HG03135 (cell line): Measurements from ENCODE around the gene SCYL2.
A peak's percentile ranks its signal among the peaks of the same experiment; 100 is the strongest.
"Not testable (repeated sequence)": the region's sequence is repeated elsewhere in the genome, so short reads cannot be mapped to it uniquely, and the experiment has no call there.

Experiments
- ATAC-seq: cut with Tn5 transposase; IDR thresholded peaks from one replicate; pipeline ENCODE4 v1.9.1; 2021; ENCODE audit warnings: mild to moderate bottlenecking, moderate library complexity; ENCODE audit not compliant: unreplicated experiment

SCYL2 gene

GRCh38 chr12:100311317-100311716 is 44.3 kb downstream of the SCYL2 start:
- ATAC-seq, result no peak

- ATAC-seq, result no peak
Measured at GRCh38 chr12:100317371-100317770, 50.4 kb downstream of the SCYL2 start.

DNA sequence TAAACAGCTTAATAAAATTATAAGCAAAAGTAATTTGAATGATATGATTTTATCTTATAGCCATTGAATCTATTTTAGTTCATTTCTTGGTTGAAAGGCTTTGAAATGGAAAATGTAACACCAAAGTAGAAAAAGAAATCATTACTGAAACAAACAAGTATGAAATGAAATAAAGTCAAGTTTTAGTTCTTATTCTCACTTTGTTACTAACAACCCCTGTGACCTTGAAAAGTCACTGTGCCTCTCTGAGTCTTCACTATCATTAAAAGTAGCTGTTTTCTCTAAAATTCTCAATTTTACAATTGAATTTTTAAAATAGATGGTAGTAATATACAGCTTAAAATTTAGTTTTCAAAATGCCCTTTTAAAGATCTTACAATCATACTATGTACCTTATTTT is 57.5 kb downstream of the SCYL2 start:
- no peak for ATAC-seq

GRCh38 chr12:100326208-100326607 is 59.2 kb downstream of the SCYL2 start:
- ATAC-seq, result no peak

- ATAC-seq, result peak; percentile 93
Measured at GRCh38 chr12:100329800-100330199, 62.8 kb downstream of the SCYL2 start.

- ATAC-seq, result no peak
Measured at GRCh38 chr12:100331871-100332270, 64.9 kb downstream of the SCYL2 start.

GRCh38 chr12:100332852-100333251 is 65.9 kb downstream of the SCYL2 start:
- ATAC-seq, result no peak

DNA sequence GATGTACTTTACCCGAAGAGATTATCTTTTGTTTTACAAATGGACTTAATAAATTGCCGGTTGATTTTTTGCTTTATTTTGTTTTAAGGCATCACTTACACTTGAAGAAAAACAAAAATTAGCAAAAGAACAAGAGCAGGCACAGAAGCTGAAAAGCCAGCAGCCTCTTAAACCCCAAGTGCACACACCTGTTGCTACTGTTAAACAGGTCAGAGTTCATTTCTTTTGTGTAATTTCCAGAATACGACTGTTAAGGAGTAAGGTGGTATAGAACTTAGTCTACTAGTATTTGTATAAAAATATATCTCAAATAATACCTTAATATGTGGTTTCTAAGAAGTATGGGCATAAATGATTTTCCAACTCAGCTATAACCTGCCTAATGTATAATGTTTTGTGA is 70.3 kb downstream of the SCYL2 start:
- ATAC-seq, result no peak

DNA sequence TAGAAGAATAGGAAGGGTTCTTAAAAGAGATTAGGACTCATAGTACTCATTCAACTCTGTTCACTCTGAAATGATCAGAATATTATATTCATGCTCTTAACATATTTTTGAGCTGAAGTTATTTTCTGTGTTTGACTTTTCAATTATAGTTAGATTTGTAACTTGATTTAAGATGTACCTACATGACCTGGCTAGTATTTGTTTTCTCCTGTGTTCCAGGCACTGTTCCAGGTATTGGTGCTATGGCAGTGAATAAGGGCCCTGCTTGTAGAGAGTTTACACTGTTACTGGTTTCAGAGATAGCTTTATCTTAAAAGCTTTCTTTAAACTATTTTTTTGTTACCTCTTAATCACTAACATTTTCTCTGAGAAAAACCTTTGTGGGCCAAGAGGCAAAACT is 70.8 kb downstream of the SCYL2 start:
- no peak for ATAC-seq

- ATAC-seq, result no peak
Measured at GRCh38 chr12:100339071-100339470, 72.1 kb downstream of the SCYL2 start.

GRCh38 chr12:100342897-100343296 is 75.9 kb downstream of the SCYL2 start:
- ATAC-seq, result not testable (repeated sequence)

DNA sequence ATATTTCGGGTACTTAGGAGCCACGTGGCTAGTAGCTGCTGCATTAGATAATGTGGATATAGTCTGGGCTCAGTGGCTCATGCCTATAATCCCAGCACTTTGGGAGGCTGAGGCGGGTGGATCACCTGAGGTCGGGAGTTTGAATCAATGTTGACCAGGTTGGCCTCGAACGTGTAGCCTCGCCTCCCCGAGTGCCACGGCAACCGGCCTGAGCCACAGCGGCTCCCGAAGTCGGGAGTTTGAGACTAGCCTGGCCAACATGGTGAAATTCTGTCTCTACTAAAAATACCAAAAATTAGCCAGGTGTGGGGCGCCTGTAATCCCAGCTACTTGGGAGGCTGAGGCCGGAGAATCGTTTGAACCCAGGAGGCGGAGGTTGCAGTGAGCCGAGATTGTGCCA is 77.4 kb downstream of the SCYL2 start:
- not testable (repeated sequence) for ATAC-seq

DNA sequence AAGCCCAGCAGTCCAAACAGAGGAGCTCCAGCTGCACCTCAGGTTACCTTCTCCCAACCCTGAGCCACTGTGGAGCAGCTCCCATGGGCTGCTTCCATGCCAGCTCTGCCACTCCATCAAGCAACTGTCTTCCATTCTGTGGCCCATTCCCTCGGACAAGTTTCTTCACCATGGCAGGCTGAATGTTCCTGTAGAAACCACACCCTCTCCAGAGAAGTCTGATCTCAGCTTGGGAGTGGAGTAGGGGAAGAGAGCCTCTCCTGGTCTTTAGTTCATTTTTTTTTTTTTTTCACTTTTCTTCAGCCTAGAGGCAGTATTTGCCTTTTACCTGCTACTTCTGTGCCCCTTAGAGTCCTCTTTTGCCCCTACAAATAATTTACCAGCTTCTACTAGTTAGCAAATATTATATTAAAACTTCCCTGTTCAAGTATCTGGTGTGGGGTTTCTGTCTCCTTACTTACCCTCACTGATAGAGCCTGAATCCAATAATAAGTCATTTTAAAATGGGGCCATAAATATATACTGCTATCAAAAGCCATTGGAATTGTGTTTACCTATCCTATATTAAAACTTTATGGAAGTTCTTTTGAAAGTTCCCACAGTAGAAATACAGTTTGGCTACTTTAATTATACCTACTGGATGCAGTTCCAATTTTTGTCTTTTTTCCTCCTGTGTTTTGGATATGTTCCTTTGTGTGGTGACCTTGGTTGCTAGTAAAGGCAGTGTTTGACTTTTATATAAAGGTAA is 78.2 kb downstream of the SCYL2 start:
- no peak for ATAC-seq

- no peak for ATAC-seq
Measured at GRCh38 chr12:100346660-100347059, 79.7 kb downstream of the SCYL2 start.

DNA sequence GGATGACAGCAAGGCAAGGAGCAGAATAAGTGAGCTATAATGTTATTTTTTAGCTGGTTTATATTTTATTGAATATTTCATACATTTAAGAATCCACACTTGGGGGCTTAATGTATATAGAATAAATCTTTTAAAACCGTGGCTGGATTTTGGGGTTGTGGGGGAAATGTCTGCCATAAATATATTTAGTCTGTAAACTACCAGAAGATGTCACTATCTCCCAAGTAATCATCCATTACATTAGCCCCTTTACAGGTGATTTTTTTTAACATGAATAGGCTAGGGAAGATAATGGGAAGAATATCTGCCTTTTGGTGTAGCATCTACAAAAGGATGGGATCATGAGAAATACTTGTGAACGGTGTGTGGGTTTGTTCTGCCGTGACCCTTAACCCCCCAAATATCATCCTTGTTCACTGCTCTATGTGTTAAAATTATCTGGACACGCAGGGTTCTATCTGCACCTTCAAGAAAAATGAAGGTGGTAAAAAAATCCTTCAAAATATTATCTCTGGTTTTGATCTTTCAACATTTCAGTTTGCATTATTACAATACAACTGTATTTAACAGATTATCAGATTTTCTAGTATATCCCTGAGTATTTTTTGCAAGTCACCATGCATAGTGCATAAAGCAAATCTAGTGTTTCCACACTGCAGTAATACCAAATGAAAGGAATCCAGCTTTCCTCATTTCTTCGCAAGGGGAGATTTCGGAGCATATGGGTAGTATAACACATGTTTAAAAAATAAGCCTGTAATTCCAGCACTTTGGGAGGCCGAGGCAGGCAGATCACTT is 81.9 kb downstream of the SCYL2 start:
- no peak for ATAC-seq

- ATAC-seq, result no peak
Measured at GRCh38 chr12:100356644-100357223, 89.8 kb downstream of the SCYL2 start, which contains the start of gene SLC17A8. SLC17A8 (plus strand) TSS chr12:100357074; CDS start chr12:100357392, 318 bp downstream.

DNA sequence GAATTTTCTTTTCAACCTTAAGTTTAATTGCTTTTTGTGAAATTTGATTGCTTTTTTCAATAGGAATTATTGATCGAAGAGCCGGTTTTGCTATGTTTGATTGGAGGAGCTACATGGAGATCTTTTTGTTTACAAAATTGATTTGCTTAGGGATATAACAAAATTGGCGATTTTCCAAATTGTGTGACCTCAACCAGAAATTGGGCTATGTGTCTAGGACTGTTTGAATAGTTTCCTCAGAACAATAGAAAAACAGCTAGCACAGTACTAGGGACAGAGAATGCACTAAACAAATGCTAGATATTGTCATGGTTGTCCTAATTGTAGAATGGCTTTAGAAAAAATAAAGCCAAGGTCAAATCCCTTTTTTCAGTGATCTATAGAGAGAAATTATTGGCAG is 92.3 kb downstream of the SCYL2 start:
- ATAC-seq, result no peak

DNA sequence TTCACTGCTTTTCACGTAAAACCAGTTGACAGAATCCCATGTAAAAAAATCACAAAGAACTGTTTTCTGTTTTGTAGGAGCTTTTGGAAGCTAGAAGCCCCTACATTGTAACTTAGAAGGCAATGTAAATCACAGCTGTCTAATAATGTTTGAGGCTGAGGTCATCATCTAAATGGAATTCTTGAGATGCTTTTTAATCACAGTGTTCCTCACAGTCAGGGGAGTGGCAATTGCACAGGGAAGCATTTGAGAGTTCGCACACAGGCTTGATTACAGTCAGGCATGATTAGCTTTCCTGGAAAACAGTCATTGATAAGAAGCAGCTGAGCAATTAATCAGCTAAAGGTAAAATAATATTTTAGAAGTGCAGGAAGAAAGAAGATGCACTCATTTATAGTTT is 92.8 kb downstream of the SCYL2 start:
- no peak for ATAC-seq

DNA sequence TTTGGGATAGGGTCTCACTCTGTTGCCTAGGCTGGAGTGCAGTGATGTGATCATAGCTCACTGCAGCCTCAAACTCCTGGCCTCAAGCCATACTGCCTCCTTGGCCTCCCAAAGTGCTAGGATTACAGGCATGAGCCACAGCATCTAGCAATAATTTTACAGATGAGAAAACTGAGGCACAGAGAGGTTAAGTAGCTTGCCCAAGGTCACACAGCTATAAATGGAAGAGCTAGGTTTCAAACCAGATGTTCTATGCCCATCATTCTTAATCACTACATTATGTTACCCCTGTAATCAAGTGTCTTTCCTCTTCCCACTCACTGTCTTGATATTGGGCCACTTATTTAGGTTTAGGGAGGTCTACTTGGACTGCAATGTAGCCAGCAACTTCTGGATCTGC is 93.5 kb downstream of the SCYL2 start:
- ATAC-seq, result no peak

DNA sequence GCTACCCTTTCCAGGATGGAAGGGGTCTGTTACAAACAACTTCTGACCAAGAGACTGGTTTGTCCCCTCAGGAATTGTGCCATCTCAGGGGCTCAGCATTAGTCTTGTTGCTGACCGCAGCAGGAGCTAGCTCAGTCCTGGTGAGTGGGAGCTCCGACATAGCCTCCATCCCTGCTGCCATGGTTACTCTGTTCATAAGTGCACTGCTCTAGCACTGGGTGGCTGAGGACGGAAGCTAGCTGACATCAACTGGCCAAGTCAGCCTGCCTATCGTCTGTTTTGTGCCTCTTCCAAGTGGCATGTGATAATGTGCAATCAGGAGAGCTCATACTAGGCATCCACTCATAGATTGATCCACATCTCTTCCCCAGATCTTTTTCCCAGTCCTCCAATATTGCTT is 97.3 kb downstream of the SCYL2 start:
- ATAC-seq, result no peak

GRCh38 chr12:100365411-100365810 is 98.4 kb downstream of the SCYL2 start:
- no peak for ATAC-seq

DNA sequence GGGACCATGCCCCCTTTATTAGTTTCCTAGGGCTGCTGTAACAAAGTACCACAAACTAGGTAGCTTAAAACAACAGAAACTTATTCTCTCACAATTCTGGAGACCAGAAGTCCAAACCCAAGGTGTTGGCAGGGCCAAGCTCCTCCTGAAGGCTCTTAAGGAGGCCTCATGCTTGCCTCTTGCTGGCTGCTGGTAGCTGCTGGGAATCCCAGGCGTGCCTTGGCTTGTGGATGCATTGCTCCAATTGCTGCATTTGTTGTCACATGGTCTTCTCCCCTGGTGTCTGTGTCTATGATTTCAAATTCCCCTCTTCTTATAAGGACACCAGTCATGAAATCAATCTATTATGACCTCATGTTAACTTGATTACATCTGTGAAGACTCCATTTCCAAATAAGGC is 101.1 kb downstream of the SCYL2 start:
- no peak for ATAC-seq
